C4-2B (cell line): Measurements from ENCODE around the gene SPATA31E1.
"Not testable (repeated sequence)": the region's sequence is repeated elsewhere in the genome, so short reads cannot be mapped to it uniquely, and the experiment has no call there.

Experiments used
- ZFX ChIP-seq: fragments of 450-650 bp; IDR thresholded peaks from 2 replicates; pipeline ENCODE4 v1.6.1; 2017
- TF ChIP-seq, protein P1 (sequence below): fragments of 450-650 bp; conservative IDR thresholded peaks from 2 replicates; pipeline ENCODE4 v1.5.1; 2017; ENCODE audit warnings: mild to moderate bottlenecking

DNA sequence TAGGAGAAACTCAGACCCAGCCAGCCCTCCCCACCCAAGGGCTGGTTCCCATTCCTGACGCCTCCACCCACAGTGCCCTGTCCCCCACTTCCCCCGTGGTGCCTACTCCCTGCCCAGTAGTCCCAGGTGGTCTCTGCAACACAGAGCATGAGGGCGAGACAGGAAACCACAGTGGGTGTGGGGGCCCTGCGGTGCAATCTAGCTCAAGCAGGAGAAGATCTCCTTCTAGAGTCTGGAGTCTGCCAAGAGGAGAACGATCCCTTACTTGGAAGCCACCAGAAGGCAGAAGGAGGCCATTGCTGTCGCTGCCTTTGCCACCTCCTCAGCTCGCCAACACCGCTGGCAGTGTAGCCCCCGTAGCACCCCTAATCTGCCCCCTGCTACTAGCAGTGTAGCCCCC, 55.2 kb downstream of the SPATA31E1 start:
- TF ChIP-seq, protein P1, sequence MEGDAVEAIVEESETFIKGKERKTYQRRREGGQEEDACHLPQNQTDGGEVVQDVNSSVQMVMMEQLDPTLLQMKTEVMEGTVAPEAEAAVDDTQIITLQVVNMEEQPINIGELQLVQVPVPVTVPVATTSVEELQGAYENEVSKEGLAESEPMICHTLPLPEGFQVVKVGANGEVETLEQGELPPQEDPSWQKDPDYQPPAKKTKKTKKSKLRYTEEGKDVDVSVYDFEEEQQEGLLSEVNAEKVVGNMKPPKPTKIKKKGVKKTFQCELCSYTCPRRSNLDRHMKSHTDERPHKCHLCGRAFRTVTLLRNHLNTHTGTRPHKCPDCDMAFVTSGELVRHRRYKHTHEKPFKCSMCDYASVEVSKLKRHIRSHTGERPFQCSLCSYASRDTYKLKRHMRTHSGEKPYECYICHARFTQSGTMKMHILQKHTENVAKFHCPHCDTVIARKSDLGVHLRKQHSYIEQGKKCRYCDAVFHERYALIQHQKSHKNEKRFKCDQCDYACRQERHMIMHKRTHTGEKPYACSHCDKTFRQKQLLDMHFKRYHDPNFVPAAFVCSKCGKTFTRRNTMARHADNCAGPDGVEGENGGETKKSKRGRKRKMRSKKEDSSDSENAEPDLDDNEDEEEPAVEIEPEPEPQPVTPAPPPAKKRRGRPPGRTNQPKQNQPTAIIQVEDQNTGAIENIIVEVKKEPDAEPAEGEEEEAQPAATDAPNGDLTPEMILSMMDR, result not testable (repeated sequence)
- TF ChIP-seq ZFX, result not testable (repeated sequence)
